ENCODE results near the gene GLIS1.

The GLIS1 gene

GRCh38 chr1:53468374-53468773 is 270.6 kb downstream of the GLIS1 start:
- DNase-seq, result no peak
- no peaks in the 10 kb centered on the region for H3K9me3 ChIP-seq (ENCODE audit: control extremely low read depth in 1 of 5, control insufficient read depth in 4 of 5, insufficient read depth in 2 of 5, low read depth in 1 of 5, low read length in 4 of 5)
- ChIA-PET POLR2A (no interaction called here), CTCF (interaction anchor here (0.9 to 1.6 kb wide), 2 partner anchors 17 to 217 kb away, joined by 3 read pairs; no protein-coding TSS in a partner anchor)
- peaks cover 0 to 27% (median 11%) of the 10 kb centered on the region in 4 experiments for H3K4me1 ChIP-seq (ENCODE audit: control extremely low read depth in 1 of 4, control insufficient read depth in 4 of 4, insufficient read depth in 4 of 4, low read length in 3 of 4)
- H3K27ac ChIP-seq (ENCODE audit: insufficient read depth in 1 of 2, low read depth in 1 of 2, low read length in 2 of 2, poor library complexity in 1 of 2, severe bottlenecking in 2 of 2), result no peak overlapping the region
- no peaks in the 10 kb centered on the region for H3K27me3 ChIP-seq (replicated peaks in 2 of 5; ENCODE audit: control insufficient read depth in 4 of 5, insufficient read depth in 5 of 5, low read length in 4 of 5)
- no peak overlapping the region for H3K4me3 ChIP-seq (ENCODE audit: control insufficient read depth in 1 of 7, extremely low read depth in 1 of 7, insufficient read depth in 4 of 7, low read depth in 2 of 7, low read length in 6 of 7)
- H3K36me3 ChIP-seq (ENCODE audit: control insufficient read depth in 4 of 4, insufficient read depth in 4 of 4, low read length in 3 of 4), result no peaks in the 10 kb centered on the region
- WGBS (ENCODE audit: insufficient coverage), result 100% methylated on average over 2 of the region's 2 CpGs

GRCh38 chr1:53467391-53467790 is 271.6 kb downstream of the GLIS1 start:
- Histone ChIP-seq H3K27me3 (replicated peaks in 2 of 5; ENCODE audit: control insufficient read depth in 4 of 5, insufficient read depth in 5 of 5, low read length in 4 of 5) (no peaks in the 10 kb centered on the region), H3K27ac (ENCODE audit: insufficient read depth in 1 of 2, low read depth in 1 of 2, low read length in 2 of 2, poor library complexity in 1 of 2, severe bottlenecking in 2 of 2) (no peak overlapping the region), H3K9me3 (ENCODE audit: control extremely low read depth in 1 of 5, control insufficient read depth in 4 of 5, insufficient read depth in 2 of 5, low read depth in 1 of 5, low read length in 4 of 5) (no peaks in the 10 kb centered on the region), H3K4me3 (ENCODE audit: control insufficient read depth in 1 of 7, extremely low read depth in 1 of 7, insufficient read depth in 4 of 7, low read depth in 2 of 7, low read length in 6 of 7) (no peak overlapping the region), H3K36me3 (ENCODE audit: control insufficient read depth in 4 of 4, insufficient read depth in 4 of 4, low read length in 3 of 4) (no peaks in the 10 kb centered on the region), H3K4me1 (ENCODE audit: control extremely low read depth in 1 of 4, control insufficient read depth in 4 of 4, insufficient read depth in 4 of 4, low read length in 3 of 4) (peaks cover 0 to 27% (median 11%) of the 10 kb centered on the region in 4 experiments)
- peak in 2 of 3 donors; percentile 53 to 62 for DNase-seq
- POLR2A ChIA-PET, result no interaction called here
- CTCF ChIA-PET, result interaction anchor here (1.9 kb wide), 1 partner anchor 287 kb away, joined by 3 read pairs; no protein-coding TSS in a partner anchor

DNA sequence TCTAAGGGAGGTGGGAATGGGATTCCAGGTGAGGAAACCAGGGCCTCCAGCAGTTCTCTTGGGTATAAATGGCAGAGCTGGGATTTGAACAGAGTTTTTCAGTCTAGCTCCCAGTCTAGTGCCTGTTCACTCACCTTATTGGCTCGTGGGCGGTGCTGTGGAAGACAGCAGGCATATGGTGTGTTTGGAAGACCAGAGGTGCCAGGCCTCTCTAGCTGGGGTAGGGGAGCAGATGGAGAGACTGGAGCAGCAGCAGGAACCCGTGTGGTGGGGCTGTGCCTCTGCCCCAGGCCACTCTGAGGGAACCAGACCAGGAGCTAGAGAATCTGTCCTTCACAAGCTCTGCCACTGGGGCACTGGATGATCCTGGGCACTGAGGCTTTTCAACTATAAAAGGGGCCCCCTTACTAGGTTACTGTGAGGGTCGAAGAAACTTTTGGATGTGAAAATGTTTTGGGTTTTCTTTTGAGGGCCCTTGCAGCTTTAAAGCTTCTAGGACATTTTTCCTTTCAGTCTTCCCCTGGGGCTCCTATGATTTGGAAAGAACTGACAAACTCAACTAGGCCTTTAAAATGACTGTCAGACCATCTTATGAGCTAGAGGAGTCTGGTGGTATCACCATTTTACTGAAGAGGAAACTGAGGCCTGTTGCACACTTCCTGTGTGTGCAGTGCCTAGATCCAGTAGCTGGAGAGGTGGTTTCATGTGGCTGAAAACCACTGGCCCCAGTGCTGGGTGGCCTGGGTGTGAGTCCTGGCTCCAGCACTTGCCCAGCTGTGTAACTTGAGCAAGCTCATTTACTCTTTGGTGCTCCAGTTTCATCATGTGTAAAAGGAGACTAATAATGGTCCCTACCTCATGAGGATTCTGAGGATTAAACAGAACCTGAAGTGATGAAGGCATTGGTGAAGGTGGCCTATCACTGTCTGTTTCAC is 273.7 kb downstream of the GLIS1 start:
- Histone ChIP-seq H3K36me3 (ENCODE audit: control insufficient read depth in 4 of 4, insufficient read depth in 4 of 4, low read length in 3 of 4) (no peaks in the 10 kb centered on the region), H3K9me3 (ENCODE audit: control extremely low read depth in 1 of 5, control insufficient read depth in 4 of 5, insufficient read depth in 2 of 5, low read depth in 1 of 5, low read length in 4 of 5) (no peaks in the 10 kb centered on the region), H3K4me1 (ENCODE audit: control extremely low read depth in 1 of 4, control insufficient read depth in 4 of 4, insufficient read depth in 4 of 4, low read length in 3 of 4) (peaks cover 0 to 27% (median 11%) of the 10 kb centered on the region in 4 experiments), H3K27me3 (replicated peaks in 2 of 5; ENCODE audit: control insufficient read depth in 4 of 5, insufficient read depth in 5 of 5, low read length in 4 of 5) (no peaks in the 10 kb centered on the region), H3K27ac (ENCODE audit: insufficient read depth in 1 of 2, low read depth in 1 of 2, low read length in 2 of 2, poor library complexity in 1 of 2, severe bottlenecking in 2 of 2) (no peak overlapping the region), H3K4me3 (ENCODE audit: control insufficient read depth in 1 of 7, extremely low read depth in 1 of 7, insufficient read depth in 4 of 7, low read depth in 2 of 7, low read length in 6 of 7) (no peak overlapping the region)
- ChIA-PET POLR2A (no interaction called here), CTCF (interaction anchor here (0.8 to 3.8 kb wide), 9 partner anchors 8 to 197 kb away, joined by 3 to 25 read pairs (median 5); no protein-coding TSS in a partner anchor)
- DNase-seq, result no peak
- 98% methylated on average over 4 of the region's 4 CpGs for WGBS (ENCODE audit: insufficient coverage)

GRCh38 chr1:53463961-53464899 is 274.7 kb downstream of the GLIS1 start:
- Histone ChIP-seq H3K4me1 (ENCODE audit: control extremely low read depth in 1 of 4, control insufficient read depth in 4 of 4, insufficient read depth in 4 of 4, low read length in 3 of 4) (peaks cover 0 to 27% (median 11%) of the 10 kb centered on the region in 4 experiments), H3K27ac (ENCODE audit: insufficient read depth in 1 of 2, low read depth in 1 of 2, low read length in 2 of 2, poor library complexity in 1 of 2, severe bottlenecking in 2 of 2) (no peak overlapping the region), H3K4me3 (ENCODE audit: control insufficient read depth in 1 of 7, extremely low read depth in 1 of 7, insufficient read depth in 4 of 7, low read depth in 2 of 7, low read length in 6 of 7) (no peak overlapping the region), H3K9me3 (ENCODE audit: control extremely low read depth in 1 of 5, control insufficient read depth in 4 of 5, insufficient read depth in 2 of 5, low read depth in 1 of 5, low read length in 4 of 5) (no peaks in the 10 kb centered on the region), H3K27me3 (replicated peaks in 2 of 5; ENCODE audit: control insufficient read depth in 4 of 5, insufficient read depth in 5 of 5, low read length in 4 of 5) (peaks cover 0 to 2% (median 0%) of the 10 kb centered on the region in 5 experiments), H3K36me3 (ENCODE audit: control insufficient read depth in 4 of 4, insufficient read depth in 4 of 4, low read length in 3 of 4) (no peaks in the 10 kb centered on the region)
- 88% methylated on average over 16 of the region's 24 CpGs for WGBS (ENCODE audit: insufficient coverage)
- no peak for DNase-seq
- ChIA-PET POLR2A (no interaction called here), CTCF (interaction anchor here (0.8 to 3.8 kb wide), 8 partner anchors 8 to 196 kb away, joined by 3 to 25 read pairs (median 6); no protein-coding TSS in a partner anchor)

DNA sequence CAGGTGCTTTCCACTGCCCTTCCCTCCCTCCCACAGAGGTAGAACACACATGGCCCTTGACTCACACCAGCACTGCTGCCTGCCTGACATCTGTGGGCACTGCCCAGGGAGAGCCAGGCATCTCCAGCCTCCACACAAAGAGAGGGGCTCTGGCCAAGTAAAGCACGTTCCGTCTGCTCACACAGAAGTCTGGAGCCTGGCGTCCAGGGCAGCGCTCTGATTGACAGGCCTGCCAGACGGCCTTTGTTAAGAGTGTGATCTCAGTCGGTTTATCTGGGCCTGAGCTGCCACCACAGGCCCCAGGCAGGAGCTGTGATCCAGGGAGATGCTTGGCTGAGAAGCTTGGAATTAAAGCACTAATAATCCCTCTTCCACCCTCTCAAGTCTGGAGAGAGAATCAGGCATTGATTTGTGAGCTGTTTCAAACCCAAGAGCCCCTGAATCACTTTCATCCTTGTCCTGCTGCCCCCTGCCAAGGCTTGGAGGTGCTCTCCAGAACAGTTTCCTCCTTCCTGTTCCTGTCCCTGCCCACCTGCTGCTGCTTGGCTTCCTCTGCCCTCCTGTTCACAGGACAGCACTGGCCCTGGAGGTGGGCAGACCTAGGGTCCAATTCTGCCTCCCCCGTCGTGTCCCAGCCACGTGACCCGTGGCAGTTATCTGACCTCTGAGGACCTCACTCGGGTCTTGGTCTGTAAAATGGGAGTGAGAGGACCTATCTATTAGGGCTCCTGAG is 276.0 kb downstream of the GLIS1 start:
- Histone ChIP-seq H3K27me3 (replicated peaks in 2 of 5; ENCODE audit: control insufficient read depth in 4 of 5, insufficient read depth in 5 of 5, low read length in 4 of 5) (peaks cover 0 to 2% (median 0%) of the 10 kb centered on the region in 5 experiments), H3K9me3 (ENCODE audit: control extremely low read depth in 1 of 5, control insufficient read depth in 4 of 5, insufficient read depth in 2 of 5, low read depth in 1 of 5, low read length in 4 of 5) (no peaks in the 10 kb centered on the region), H3K4me1 (ENCODE audit: control extremely low read depth in 1 of 4, control insufficient read depth in 4 of 4, insufficient read depth in 4 of 4, low read length in 3 of 4) (peaks cover 0 to 22% (median 8%) of the 10 kb centered on the region in 4 experiments), H3K36me3 (ENCODE audit: control insufficient read depth in 4 of 4, insufficient read depth in 4 of 4, low read length in 3 of 4) (no peaks in the 10 kb centered on the region), H3K27ac (ENCODE audit: insufficient read depth in 1 of 2, low read depth in 1 of 2, low read length in 2 of 2, poor library complexity in 1 of 2, severe bottlenecking in 2 of 2) (no peak overlapping the region), H3K4me3 (ENCODE audit: control insufficient read depth in 1 of 7, extremely low read depth in 1 of 7, insufficient read depth in 4 of 7, low read depth in 2 of 7, low read length in 6 of 7) (no peak overlapping the region)
- ChIA-PET POLR2A (no interaction called here), CTCF (interaction anchor here (3.8 kb wide), 1 partner anchor 11 kb away, joined by 25 read pairs; no protein-coding TSS in a partner anchor)
- no peak for DNase-seq
- 100% methylated on average over 5 of the region's 11 CpGs for WGBS (ENCODE audit: insufficient coverage)

GRCh38 chr1:53462193-53462592 is 276.8 kb downstream of the GLIS1 start:
- H3K27ac ChIP-seq (ENCODE audit: insufficient read depth in 1 of 2, low read depth in 1 of 2, low read length in 2 of 2, poor library complexity in 1 of 2, severe bottlenecking in 2 of 2), result no peak overlapping the region

More at GRCh38 chr1:53462193-53462592, 276.8 kb downstream of the GLIS1 start:
- H3K9me3 ChIP-seq (ENCODE audit: control extremely low read depth in 1 of 5, control insufficient read depth in 4 of 5, insufficient read depth in 2 of 5, low read depth in 1 of 5, low read length in 4 of 5), result no peaks in the 10 kb centered on the region
- H3K4me1 ChIP-seq (ENCODE audit: control extremely low read depth in 1 of 4, control insufficient read depth in 4 of 4, insufficient read depth in 4 of 4, low read length in 3 of 4), result peaks cover 0 to 14% (median 3%) of the 10 kb centered on the region in 4 experiments
- DNase-seq, result no peak
- H3K27me3 ChIP-seq (replicated peaks in 2 of 5; ENCODE audit: control insufficient read depth in 4 of 5, insufficient read depth in 5 of 5, low read length in 4 of 5), result peaks cover 0 to 2% (median 0%) of the 10 kb centered on the region in 5 experiments
- H3K4me3 ChIP-seq (ENCODE audit: control insufficient read depth in 1 of 7, extremely low read depth in 1 of 7, insufficient read depth in 4 of 7, low read depth in 2 of 7, low read length in 6 of 7), result no peak overlapping the region
- POLR2A ChIA-PET, result interaction anchor here (0.5 kb wide), 1 partner anchor 374 kb away, joined by 4 read pairs; no protein-coding TSS in a partner anchor
- WGBS (ENCODE audit: insufficient coverage), result 100% methylated on average over 2 of the region's 6 CpGs
- CTCF ChIA-PET, result interaction anchor here (1.0 to 3.8 kb wide), 2 partner anchors 11 to 36 kb away, joined by 3 to 25 read pairs; no protein-coding TSS in a partner anchor
- H3K36me3 ChIP-seq (ENCODE audit: control insufficient read depth in 4 of 4, insufficient read depth in 4 of 4, low read length in 3 of 4), result no peaks in the 10 kb centered on the region

All from common myeloid progenitor, CD34-positive (primary cell).